H1 (cell line): ENCODE data around the gene STAT4. TPM values are rescaled to one million over a fixed set of nuclear protein-coding genes. Genes with fewer than 3 reads are reported as not detected.

Experiments used
- TEAD4 ChIP-seq: IDR thresholded peaks from 2 replicates; pipeline ENCODE4 v1.6.1; 2012; ENCODE audit warnings: low read depth, low read length, inconsistent platforms, mixed read lengths
- polyA plus RNA-seq, 7 experiments: library from polyadenylated mRNA; depleted of rRNA in 3 of 7; stranded (reverse) in 5 of 7; unstranded in 2 of 7; fragments of >200 nt in 5 of 7; fragments of 200-250 nt in 2 of 7; gene quantifications; 1 replicate in 5 of 7; 2 replicates in 1 of 7; 4 replicates in 1 of 7; pipeline versions ENCODE4 v1.2.1 to v1.2.3, GENCODE V29; 2011 to 2013; ENCODE audit warnings: missing spikeins in 2 of 7, mixed read lengths in 2 of 7
- total RNA-seq: library from RNA; stranded (reverse); fragmentation: NEBNext Ultra II Directional; extraction: Animal tissue kit (Norgen Biotek cat#: 25700); gene quantifications from 2 replicates; pipeline ENCODE4 v1.2.1, GENCODE V29; 2021

The STAT4 gene
- total and polyA plus RNA-seq, 2 of the 8 experiments (the other 6 are each of a cell fraction or from before 2014, with no cell fraction given), result 0.36 to 0.63 TPM

- no peak for TF ChIP-seq TEAD4
Observed at GRCh38 chr2:191144217-191144616, 6.6 kb downstream of the STAT4 start (continued).
